Purkinje cell (primary cell): ENCODE data around the gene UBE2B. TPM values are rescaled to one million over a fixed set of nuclear protein-coding genes. Genes with fewer than 3 reads are reported as not detected.

ENCODE experiments used
- polyA plus RNA-seq: library from polyadenylated mRNA; unstranded; fragments of >200 nt; fragmentation: Nextera tagmentation; gene quantifications from 2 replicates; pipeline ENCODE4 v1.2.1, GENCODE V29; 2014

UBE2B gene
- 151 and 221 TPM in 2 replicates for polyA plus RNA-seq

DNA sequence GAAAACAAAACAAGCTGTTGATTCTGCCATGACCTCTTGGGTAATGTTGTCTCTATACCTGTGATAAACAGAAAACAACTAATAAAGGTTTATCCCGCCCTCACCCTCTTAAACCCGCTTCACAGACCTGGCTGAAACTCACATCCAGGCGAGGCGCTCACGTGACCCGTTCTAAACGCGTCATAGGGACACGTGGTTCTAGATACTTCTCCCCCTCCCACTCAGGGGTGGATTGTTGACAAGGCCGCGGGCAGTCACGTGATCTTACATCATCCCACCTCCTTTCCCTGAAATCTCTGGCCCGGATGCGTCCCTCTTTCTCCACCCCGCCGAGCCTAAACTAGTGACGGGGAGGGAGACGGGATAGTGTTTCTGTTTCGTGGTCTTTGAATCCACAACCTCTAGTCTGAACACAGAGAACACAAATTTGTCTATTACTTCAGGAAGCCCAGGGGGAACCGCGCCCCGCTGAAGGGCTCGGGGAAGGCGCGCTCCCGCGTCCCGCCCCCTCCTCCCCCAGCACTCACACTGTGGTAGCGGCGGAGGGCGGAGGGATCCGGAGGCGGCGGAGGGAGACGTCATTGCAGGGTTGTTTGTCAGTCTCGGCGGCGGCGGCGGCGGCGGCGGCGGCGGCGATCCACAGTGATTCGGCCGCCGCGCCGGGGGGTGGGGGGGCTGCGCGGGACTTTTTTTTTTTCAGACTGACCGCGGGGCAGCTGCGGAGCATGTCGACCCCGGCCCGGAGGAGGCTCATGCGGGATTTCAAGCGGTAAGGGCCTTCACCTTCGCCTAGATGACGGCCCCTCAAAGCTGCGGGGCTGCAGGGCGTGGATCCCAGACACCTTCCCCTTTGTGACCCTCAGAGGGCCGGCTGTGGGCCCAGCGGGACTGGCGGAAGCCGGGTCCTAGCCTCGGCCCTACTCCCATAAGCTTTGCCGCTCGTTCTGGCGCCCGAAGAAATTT is at the start of gene UBE2B:
Gene UBE2B (plus strand): TSS at position 699 of the 963 bp plus-strand sequence. CDS start 27 bp downstream, at position 726.

DNA sequence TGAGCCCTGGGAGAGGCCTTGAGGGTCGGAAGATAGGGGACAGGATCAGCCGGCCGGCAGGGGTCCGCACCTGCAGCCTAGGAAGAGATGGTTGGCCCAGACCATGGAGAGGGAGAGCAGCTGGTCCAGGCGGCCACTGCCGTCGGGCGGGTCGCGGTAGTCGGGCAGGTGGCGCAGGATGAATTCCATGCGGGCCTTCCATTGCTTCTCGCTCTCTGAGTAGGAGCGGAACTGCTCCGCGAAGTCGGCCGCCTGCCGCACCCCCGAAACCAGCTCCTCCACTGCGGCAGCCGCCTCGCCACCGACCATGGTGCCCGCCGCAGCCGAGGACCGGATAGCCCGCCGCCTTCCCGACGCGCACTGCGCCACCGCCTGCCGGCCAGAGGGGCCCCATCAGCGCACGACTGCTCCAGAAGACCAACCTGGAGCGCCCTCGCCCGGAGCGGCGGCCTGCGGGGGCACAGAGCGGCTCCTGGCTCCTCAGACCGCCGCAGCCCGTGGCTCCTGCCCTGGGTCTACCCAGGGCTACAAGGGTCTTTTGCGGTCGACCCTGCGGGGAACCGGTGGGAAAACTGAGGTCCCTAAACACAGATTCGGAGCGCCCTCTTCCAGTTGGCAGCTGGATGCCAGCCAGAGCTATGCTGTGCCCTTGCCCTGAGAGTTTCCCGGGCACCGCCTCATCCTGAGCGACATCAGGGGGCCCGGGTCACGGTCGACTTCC is 40.3 kb downstream of the UBE2B start, which contains the start of gene CDKN2AIPNL:
Gene CDKN2AIPNL (minus strand): TSS at position 336 of the 721 bp plus-strand sequence. CDS start 27 bp downstream, at position 309.

Other genes with a start within 250 kb of the UBE2B start
- 2,494 and 3,378 TPM in 2 replicates for gene SKP1, start 194.6 kb upstream of the UBE2B start, polyA plus RNA-seq
- 207 and 255 TPM in 2 replicates for gene PPP2CA, start 145.5 kb upstream of the UBE2B start, polyA plus RNA-seq
- gene CDKL3, start 4.4 kb upstream of the UBE2B start, polyA plus RNA-seq = 25.0 and 32.4 TPM in 2 replicates
- gene CDKN2AIPNL, start 40.3 kb downstream of the UBE2B start, polyA plus RNA-seq = 17.1 and 28.7 TPM in 2 replicates
- 1.0 and 2.7 TPM in 2 replicates for gene JADE2, start 154.1 kb downstream of the UBE2B start, polyA plus RNA-seq